ENCODE results near the gene GCLC.
"Not testable (repeated sequence)": the region's sequence is repeated elsewhere in the genome, so short reads cannot be mapped to it uniquely, and the experiment has no call there.

GCLC gene

DNA sequence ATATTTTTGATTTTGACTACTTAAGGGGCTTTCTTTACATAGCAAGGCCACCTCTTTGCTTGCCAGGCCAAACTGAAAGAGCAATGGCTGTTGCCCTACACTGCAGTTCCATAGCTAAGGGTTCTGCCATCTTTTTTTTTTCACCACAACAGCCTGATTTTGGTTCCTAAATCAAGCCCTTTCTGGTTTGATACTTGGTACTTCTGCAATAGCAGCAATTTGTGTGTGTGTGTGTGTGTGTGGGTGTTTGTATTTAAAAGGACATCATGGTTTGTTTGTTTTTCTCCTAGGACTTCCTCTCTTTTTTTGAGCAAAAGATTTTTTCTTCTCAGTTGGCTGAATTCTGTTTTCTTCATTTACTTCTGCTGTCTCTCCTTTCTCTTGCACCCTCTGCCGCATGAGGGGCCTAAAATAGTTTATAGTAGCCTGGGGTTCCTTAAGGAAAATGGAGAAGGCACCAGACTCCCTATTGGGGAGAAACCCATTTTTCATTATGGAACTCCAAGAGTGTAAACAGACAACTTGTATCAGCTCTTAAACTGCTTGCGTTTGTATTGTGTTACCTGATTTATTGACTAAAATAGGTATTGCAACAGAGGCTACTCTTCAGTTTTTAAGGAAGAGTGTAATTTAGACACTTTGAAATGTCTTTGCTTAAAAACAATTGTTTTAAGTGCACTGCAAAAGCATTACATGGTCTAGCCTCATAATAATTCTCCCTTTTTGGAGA lies 12.2 kb upstream of the GCLC start:
- no peak for DNase-seq

DNA sequence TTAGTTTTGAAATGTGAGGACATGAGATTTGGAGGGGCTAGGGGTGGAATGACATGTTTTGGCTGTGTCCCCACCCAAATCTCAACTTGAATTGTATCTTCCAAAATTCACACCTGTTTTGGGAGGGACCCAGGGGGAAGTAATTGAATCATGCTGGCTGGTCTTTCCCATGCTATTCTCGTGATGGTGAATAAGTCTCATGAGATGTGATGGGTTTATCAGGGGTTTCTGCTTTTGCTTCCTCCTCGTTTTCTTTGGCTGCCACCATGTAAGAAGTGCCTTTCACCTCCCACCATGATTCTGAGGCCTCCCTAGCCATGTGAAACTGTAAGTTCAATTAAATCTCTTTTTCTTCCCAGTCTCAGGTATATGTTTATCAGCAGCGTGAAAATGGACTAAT lies 8.7 kb upstream of the GCLC start:
- not testable (repeated sequence) for DNase-seq

DNA sequence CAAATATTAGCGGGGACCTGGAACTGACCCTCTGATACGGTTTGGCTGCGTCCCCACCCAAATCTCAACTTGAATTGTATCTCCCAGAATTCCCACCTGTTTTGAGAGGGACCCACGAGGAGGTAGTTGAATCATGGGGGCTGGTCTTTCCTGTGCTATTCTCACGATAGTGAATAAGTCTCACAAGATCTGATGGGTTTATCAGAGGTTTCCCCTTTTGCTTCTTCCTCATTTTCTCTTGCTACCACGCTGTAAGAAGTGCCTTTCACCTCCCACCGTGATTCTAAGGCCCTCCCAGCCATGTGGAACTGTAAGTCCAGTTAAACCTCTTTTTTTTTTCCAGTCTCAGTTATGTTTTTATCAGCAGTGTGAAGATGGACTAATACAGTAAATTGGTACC lies 6.8 kb upstream of the GCLC start:
- DNase-seq, result not testable (repeated sequence)

DNA sequence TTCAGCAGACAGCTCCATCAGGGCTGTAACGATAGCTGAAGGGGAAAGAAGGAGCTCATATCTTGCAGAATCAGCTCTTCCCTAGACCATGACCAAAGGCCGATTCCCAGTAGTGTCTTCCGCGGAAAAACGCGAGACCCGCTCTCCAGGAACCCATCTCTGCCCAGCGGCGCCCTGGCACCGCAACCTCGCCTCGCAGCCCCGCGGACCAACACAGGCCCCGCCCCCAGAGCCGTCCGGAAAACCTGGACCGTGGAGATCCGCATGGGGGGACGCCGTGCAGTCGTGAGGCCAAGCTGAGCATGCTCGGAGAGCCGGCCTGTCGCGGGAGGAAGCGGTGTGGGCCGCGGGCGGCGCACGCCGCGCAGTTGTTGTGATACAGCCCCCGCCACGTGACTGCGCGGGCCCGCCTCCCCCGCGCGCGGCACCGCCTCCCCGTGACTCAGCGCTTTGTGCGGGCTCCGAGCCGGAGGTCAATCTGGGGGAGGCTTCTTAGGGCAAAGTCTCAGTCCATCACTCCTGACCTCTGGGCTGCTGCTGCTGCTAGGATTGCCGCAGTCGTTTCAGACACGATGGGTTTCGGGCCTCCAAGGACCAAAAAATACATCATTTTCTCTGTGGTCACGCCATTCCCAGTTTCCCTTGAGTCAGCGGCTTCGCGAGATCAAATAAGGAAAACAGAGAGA lies 3.1 kb upstream of the GCLC start:
- peak; percentile 98 for DNase-seq

DNA sequence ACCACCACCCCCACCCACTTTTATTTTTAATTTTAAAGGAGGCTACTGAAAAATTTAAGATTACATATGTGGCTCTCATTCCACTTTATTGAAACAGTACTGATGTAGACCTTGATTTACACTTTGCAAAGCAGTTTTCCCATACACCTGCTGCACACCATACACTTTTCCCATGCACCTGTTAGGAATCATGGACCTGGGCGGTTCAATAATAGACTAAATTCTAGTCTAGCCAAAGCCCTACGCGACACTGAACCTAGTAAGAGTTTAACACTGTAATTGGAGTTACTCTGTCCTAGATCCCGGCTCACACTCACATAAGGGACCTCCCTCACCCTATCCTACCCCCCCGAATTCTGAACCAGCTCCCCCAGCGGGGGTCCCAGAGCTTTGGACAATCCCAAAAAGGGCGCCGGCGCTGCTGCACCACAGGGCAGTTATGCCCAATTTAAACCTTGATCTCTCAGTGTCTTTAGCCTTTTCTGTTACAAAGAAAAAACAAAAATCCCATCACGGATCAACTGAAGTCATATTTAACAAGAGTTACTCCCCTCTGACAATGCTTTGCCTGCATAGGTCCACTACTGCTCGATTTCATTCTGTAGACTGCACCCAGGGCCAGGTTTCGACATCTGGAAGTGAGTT lies 2.4 kb upstream of the GCLC start:
- peak; percentile 84 for DNase-seq

DNA sequence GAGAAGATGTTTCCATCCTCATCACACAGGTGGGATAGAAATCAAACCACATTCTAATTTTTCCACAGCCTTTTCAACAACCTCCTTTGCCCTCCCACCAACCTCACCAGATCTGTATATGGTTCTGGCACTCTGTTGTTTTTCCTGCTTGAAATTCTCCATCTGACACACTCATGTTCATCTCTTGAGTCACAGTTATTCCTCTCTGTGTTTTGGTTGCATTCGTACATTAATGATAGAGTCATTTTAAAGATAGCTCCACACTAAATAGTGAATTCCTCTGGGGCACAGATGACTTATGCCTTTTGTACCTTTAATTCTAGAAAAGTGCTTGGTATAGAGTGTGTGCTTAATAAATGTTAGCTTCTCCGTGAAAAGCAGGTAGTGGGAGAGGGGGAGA lies 1.4 kb upstream of the GCLC start:
- no peak for DNase-seq

DNA sequence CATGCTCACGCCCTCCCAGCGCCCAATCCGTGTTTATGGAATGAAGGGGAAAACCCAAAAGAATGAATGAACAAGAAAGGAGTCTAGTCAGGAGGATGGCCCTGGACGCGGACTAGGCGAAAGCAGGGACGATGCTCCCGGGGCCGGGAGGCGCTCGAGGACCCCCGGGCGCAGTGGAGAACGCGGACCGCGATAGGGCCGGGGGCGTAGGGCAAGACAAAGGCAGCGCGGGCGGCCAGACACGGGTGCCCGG lies 758 bp downstream of the GCLC start:
- no peak for DNase-seq

DNA sequence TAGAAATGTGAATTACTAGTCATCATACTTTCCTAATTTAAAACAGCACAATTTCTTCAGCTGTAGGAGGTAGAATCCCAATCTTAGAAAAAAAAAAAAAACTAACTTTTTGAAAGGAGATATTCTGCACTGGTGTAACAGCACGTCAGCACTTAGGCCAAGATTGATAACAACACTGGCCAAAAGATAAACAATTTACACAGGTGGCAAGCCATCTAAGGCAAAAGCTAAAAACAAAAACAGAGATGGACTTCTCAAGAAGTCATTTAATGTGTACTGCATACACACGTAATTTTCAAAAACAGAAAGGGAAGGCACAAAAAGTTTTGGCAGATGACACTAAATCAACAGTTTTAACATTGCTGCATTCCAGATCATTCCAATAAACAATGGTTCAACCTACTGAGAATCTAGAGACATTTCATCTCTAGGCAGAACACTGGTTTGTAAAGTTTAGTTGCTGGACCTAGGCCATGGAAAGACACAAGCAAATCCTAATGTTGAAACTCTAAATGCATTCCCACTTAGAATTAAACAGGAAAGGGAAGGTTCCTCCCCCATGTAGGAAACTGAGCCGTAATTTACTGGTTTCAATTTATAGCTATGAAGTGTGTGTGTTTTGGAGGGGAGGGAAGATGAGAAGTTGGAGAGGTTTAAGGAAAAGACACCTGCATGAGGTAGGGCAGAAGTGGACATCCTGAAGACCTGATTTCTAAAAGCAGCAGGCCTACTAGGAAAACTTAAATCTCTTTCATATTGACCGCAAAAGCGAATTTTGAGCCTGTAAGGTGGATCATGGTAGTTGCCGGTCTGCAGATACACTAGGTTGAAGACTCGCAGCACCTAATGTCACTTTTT lies 1.3 kb downstream of the GCLC start:
- peak; percentile 8 for DNase-seq

DNA sequence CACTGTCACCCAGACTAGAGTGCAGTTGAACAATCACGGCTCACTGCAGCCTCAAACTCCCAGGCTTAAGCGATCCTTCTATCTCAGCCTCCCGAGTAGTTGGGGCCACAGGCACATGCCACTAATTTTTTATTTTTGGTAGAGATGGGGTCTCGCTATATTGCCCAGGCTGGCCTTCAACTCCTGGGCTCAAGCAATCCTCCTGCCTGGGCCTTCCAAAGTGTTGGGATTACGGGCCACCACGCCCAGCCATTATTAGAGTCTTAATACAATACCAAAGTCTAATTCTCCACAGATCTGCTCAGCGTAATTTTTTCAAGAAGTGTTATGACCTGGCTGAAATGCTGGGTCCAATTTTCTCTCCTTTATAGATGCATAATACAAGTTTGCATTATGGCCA lies 3.0 kb downstream of the GCLC start:
- no peak for DNase-seq

DNA sequence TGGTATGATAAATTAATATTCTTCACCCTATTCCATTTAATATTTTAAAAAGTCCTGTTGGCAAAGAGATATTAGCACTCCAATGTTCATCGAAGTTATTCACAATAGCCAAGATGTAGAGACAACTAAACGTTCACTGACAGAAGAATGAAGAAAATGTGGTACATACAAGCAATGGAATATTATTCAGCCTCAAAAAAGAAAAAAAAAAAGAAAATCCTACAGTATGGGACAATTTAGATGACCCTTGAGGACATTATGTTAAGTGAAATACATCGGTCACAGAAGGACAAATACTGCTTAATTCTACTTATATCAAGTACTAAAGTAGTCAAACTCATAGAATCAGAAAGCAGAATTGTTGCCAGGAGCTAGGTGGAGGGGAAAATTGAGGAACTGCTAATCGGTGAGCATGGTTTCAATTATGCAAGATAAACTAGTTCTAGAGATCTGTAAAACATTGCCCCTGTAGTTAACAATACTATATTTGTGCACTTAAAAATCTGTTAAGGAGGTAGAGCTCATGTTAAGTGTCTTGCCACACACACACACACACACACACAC lies 4.7 kb downstream of the GCLC start:
- DNase-seq, result no peak

DNA sequence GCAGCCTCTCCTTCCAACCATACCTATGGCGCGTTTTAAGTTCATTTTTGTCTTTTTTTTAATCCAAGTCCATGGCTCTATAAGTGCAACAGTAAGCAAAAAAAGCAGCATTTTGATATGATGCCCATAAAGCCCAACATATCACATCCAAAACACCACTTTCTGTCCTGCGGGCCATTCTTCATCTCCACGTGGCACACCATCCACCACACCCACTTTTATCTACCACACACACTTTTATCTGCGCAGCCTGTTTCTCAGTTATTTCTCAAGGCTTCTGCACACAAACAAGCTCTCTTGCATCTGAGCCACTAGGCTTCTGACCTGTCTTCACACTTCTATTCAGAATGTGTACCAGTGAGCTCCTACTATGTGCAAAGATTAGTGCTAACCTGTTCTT lies 5.3 kb downstream of the GCLC start:
- no peak for DNase-seq

DNA sequence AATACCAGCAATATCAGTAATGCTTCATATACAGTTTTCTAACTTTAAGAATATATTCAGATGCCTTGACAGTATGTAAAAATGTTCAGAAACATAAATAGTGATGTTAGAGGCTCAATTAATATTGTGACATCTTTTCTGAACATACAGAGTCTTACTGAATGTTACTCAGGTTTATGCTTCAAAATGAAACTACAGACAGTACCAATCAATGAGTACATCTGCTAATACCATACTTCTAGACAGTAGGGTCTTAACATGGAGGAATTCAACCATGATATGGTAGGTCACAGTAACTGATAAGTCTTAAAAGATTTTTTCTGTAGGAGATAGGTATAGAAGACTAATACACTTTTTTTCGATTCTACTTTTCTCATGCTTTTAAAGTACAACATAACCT lies 8.3 kb downstream of the GCLC start:
- DNase-seq, result no peak

DNA sequence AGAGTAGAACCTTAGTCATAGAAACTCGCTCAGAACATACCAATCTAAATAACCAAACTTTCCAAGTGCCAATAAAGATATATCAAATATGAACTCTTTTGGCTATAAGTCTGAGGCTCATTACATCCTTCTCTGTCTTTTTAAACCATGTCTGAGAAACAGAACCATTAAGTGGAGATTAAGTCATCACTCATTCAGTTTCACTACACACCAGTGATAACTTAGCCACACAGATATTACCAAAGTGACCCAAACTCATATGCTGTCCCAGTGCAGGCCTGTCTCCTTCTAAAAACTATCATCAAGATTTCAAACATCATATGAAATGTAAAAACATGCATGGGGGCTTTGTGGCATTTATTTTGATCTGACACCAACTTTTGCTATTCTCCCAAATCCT lies 12.0 kb downstream of the GCLC start:
- DNase-seq, result no peak

DNA sequence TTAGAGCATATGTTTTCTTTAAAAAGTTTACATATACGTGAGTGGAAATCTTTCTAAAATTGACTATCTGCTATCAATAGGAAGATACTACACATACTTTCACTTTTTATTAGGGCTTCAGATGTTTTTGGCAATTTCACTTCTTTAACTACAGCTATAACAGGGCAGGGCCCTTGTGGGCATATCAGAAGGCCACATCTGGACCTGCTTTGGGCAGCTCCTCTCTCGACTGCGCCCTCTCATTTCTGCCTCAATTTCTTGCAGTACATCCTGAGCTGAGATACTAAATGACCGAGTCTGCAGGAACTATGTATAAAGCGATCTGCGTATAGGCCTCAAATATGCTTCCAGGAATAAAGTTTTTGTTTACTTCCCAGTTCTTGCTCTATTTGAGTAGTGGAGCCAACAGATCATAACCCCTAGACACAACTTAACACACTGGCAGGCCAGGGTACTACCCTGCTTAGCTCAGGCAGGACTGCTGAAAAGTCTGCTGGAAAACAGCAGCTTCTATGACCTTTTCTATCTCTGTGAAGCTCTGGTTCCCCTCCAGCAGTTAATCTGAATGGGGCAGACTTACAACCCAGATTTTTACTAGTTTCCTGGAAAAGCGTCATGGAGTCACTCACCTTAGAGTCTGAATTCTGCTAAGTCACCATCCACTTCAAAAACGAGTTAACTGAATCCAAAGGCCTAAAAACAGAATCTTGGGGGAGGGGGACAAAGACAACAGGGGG lies 12.7 kb downstream of the GCLC start:
- no peak for DNase-seq

DNA sequence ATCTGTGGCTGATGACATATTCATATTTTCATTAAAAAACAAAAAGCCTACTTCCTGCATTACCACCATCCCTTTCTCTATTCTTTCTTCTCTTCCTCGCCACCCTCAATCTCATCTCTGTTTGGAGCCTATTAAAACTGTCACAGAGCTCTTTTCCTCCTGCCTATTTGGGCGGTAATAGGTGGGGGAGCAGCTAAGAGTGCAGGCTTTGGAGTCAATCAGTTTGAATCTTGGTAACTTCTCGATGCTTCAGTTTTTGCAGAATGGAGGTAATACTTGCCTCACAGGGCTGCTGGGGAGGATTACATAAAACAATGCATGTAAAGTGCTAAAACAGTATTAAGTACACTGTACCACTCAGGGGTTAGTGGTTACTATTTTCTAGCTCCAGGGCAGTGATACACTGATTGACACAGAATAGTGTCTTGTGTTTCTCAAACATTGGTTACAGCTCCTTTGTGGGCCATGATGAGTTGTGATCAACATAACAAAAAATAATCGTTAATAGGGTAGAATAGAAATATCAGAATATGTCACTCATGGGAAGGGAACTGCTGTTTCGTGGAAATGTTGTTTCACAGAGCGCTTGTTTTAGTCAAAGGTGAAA lies 14.0 kb downstream of the GCLC start:
- DNase-seq, result no peak

DNA sequence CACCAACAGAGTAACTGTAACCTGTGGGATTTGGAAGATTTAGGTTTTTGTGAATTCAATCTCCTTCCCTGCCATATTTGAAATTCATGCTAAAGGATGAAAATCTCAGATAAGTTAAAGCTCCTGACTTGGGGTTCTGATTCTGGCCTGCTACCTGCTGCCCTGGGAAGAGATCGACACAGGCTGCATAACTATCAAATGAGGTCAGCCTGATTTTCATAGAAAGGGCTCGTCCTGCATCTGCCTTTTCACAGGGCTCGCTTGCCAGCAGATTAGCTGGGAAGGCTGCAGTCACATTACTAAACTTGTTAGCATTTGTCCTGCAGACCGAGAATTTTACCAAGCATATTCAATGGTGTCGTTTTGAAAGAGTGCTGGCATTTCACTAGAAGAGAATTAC lies 14.6 kb downstream of the GCLC start:
- DNase-seq, result no peak

DNA sequence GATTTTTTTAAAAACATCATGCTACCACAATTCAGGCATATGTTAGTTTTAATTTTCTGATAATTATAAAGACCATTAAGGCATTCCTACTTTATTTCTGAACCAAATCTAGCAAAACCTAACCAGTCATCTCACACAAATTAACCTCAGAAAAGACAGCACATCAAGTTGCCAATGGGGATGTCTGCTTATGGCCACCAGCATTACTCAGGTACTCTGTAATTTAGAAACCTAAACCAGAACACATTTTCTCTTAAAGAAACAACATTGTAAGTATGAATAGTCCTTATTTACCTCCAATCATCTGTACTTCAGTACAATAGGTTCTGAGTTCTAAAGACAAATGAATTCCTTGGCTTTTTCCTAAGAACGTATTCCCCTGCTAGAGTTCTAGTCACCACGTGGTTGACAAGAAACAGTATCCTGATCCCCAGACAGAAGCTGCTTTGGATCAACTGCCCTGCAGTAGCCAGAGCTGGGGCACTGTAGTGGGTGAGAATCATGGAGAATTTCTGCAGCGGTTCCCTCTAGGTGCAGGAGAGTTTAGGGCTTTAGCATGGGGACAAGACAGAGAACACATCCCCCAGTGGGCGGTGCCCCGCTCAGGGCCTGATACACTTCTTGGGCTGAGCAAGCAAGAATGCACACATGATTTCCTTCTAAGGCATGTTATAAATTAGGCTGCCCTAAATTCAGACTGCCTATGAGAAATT lies 15.4 kb downstream of the GCLC start:
- DNase-seq, result no peak

DNA sequence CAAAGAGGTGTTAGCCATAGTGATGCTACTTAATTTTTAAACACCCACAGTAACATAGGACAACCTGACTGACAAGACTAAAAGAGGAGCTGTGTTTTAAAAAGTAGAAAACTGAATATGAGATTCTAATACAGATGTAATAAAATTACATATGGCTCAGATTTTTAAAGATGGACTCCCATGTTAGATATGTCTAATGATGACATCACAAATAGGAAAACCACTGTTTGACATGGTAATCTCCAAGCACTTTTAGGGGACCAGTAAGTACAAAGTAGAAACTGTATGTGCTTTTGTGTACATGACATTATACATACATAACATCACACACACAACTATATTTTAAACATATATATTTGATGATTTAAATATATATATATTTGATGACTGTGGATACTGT lies 16.8 kb downstream of the GCLC start:
- DNase-seq, result no peak

DNA sequence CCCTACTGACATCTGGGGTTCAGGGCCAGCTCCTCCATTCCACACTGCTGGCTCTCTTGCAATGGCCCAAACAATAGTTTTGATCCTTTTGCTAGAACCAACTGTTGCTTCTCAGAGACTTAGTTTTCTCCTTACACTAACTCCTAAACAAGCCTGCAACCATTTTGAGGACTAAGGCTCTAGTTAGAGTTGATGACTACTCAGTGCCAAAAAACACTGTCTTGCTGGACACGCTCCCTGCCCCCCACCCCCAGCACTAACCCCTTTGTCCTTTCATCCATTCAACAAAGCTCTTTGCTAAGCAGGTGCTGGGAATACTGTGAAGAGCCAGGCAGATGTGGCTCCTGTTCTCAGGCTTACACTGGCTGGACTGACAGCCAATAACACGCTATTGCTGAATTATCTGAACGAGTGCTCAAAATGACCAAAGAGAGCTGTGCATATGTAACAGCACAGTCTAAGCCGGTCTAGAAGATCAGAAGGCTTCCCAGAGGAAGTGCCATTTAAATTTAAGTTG lies 17.6 kb downstream of the GCLC start:
- peak; percentile 59 for DNase-seq

DNA sequence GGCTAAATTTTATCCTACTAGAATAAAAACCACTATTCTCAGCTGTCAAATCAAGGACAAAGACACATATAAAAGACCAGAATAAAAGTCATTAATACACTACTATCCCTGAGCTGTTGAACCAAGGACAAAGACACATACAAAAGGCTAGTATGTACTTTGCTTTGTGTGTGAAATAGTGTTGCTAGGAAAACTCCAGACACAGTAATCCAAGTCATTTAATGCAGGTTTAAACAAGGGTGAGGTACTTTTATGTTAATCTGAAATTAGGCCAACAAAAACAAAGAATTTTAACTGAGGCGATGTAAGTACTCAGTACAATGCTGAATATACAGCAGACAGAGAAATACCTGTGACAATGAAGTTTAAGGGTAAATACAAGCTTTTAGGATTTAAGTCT lies 18.9 kb downstream of the GCLC start:
- no peak for DNase-seq

DNA sequence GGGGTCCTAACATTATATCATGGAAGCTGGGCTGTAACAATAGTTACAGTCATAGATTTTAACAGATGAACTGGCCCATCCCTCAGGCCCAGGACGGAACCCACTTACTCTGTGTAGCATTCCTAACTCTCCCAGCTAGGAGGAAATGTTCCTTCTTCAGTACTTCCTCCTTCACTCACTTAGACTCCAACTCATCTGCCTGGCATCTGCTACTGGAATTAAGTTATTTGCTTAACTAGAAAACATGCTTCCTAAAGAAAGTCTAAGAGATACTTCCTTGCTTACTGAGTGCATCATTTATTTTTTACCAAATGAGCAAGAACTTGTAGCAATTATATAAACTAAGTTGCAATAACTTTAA lies 20.5 kb downstream of the GCLC start:
- DNase-seq, result no peak

Data from NCI-H510A (cell line).